GM21526 (cell line): ENCODE data around the gene ZNF416.

Source experiments
- ATAC-seq: cut with Tn5 transposase; IDR thresholded peaks from one replicate; pipeline ENCODE4 v1.9.1; 2021; ENCODE audit warnings: moderate library complexity; ENCODE audit not compliant: unreplicated experiment, low FRiP score

Gene ZNF416

DNA sequence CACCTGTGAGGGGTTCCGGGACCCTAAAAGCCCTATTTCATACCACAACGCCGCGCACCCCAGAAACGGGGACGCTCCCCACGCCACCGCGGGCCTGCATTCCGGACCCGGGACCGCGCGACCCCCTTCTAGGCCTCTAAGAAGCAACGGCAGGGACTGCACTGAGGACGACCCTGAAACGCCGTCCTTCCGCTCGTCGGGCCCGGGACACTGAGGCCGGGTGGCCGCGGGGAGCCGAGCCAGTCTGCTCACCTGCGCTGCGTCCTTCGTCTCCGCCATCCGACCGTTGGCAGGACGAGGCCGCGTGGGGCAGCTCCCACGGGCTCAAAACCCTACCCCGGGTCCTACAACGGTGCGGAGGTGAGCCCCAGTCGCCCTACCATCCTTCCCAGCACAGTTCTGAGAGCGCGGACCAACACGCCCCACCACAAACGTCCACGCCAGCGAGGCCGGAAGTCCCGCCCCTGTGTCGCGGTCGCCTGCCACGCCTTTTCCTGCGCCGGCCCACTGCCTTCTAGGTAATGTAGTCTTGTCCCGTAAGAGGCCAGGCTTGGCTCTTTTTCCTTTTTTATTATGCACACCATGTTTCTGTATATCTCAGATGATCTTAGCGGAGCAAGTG, 19.2 kb downstream of the ZNF416 start, which contains the start of gene ZNF550:
Gene ZNF550, minus strand, starts transcription at position 460 of the 622 bp plus-strand sequence. Its CDS starts 181 bp downstream, at position 279.
- peak; percentile 94 for ATAC-seq

DNA sequence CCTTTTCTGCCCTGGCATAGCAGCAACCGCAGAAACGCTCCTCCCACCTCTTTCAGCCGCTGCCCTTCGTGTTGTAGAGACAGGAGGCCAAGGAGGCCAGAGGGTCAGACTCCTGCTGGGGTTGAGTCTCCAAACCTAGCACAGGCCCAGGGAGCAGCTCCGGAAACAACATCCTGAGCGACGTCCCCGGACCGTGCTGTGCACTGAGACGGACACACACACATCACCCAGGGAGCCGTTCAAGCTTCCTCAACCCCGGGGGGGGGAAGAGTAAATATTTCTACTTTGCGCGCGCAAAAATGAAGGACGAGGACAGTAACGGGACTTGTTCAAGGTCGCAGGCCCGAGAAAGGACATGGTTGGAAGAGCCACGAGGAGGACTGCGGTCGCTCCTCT, 19.7 kb downstream of the ZNF416 start:
- ATAC-seq = no peak

DNA sequence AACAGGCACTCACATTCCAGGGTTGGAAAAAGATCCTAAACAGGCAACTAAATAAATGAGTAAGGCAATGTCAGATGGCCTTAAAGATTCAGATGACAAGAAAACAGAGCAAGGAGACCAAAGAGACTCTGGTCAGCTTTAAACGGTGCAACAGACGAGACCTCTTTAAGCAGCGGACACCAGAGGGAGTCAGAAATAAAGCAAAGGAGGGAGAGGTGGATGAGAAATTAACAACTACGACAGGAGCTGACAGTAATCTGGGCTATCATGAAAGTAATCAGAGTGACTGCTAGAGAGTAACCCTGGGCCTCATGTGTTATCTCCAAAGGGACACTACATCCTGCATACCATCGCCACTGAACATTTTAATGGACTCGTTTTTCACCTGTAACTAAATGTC, 20.2 kb downstream of the ZNF416 start:
- ATAC-seq = no peak

DNA sequence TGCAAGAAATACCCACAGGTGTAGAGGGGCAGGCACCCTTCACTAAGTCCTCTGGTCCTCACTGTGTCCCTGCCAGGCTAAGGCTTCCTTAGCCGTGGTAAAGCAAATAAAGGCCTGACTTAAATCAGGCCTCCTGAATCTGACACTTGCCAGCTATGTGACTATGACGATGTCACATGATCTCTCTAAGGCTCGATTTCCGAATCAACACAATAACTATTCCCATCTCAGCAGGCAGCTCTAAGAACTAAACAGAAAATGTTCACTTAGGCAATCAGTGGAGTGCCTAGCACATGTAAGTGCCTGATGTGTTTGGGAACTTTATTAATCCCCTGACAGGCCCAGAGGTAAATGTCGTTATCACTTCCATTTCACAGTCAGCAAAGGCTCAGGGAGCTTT, 21.1 kb downstream of the ZNF416 start:
- ATAC-seq = no peak

DNA sequence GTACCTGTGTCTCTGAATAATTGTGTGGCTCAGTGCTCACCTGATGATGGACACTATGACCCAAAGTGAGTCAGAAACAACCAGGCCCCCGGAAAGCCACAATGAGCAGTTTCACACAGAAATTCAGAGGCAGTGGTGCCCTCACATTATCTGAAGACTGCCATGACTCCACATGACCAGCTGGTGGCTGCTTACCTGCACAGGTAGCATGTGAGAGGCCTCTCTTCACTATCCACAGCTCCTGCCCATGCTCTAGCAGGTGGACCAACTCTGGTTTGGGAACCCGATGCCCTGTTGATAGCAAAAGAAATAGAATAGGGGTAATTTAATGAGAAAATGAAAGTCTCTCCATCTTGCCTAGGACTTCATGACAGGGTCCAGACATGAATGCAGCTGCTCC, 26.3 kb downstream of the ZNF416 start:
- ATAC-seq = no peak

DNA sequence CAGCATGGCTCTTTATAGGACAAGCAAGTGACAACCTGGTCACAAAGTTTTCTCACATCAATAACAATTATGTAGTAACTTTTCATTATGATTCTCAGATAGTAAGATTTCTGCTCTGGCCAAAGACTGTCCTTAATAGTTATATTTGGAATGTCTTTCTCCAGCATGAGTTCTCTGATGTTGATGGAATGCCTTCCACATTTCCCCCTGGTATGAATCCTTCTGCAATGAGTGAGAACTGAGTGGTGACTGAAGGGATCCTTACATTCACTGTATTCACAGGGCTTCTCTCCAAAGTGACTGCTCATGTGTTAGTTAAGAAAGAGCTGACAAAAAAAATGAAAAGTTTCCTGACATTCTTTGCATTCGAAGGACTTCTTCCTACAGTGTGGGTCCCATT, 32.2 kb downstream of the ZNF416 start:
- no peak for ATAC-seq

DNA sequence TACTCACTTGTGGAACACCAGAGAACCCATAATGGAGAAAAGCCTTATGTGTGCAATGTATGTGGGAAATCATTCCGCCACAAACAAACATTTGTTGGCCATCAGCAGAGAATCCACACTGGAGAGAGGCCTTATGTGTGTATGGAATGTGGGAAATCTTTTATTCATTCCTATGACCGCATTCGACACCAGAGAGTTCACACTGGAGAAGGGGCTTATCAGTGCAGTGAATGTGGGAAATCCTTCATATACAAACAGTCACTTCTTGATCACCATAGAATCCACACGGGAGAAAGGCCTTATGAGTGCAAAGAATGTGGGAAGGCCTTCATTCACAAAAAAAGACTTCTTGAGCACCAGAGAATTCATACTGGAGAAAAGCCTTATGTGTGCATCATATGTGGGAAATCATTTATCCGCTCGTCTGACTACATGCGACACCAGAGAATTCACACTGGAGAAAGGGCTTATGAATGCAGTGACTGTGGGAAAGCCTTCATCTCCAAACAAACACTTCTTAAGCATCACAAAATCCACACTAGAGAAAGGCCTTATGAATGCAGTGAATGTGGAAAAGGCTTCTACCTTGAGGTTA, 40.7 kb downstream of the ZNF416 start:
- no peak for ATAC-seq

DNA sequence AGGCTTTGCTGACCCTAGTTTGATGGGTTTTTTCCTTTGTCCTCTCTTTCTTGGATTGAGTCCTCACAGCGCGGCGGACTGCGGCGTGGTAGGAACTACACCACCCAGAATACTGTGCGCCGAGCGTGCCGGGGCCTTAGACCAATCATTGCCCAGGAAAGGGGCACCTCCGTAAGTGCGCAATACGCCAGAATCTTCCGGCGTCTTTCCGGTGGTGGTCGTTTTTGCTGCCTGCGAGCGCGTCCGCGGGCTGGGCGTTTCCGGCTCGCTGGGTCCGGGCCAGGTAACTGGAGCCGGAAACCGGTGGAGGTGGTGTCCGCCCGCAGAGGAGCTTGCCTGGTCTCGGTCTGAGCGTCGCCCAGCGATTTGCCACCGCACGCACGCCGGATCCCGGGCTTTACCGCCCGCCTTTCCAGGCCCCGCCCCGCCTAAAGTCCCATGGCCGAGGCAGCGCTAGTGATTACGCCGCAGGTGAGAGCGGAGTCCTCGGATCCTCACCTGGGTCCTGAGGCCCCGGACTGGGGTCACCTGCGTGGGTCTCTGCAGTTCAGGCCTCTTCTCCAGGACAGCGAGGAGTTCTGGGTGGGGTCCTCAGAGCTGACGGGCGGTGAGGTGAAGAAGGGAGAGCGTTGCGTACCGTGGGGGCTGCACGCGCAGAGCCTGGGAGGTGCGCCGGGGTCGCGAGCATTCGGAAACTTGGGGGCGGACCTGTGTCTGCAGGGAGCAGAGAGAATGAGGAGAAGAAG, 51.4 kb downstream of the ZNF416 start, which contains the start of gene ZNF549:
Gene ZNF549, plus strand, starts transcription at position 221 of the 746 bp plus-strand sequence. Its CDS starts 218 bp downstream, at position 439.
- ATAC-seq = peak; percentile 96
